SK-N-SH treated with all-trans-retinoic acid at 6 μM for 48 hours (cell line): ENCODE data around the gene KIAA0825.

ENCODE experiments used
- BACH2 ChIP-seq: fragments of 250-450 bp; sonication (Bioruptor Pico); IDR thresholded peaks from 2 replicates; pipeline ENCODE4 v1.9.0; 2021; ENCODE audit warnings: mild to moderate bottlenecking, borderline replicate concordance
- CREB5 ChIP-seq: fragments of 250-450 bp; sonication (Bioruptor Pico); IDR thresholded peaks from 2 replicates; pipeline ENCODE4 v1.5.1; 2020; ENCODE audit warnings: low read depth, mild to moderate bottlenecking, moderate library complexity
- CSDC2 ChIP-seq: fragments of 250-450 bp; sonication (Bioruptor Pico); IDR thresholded peaks from 2 replicates; pipeline ENCODE4 v1.5.0; 2020; ENCODE audit warnings: mild to moderate bottlenecking, moderate library complexity
- CSRNP3 ChIP-seq: fragments of 250-450 bp; sonication (Bioruptor Pico); IDR thresholded peaks from 2 replicates; pipeline ENCODE4 v1.5.1; 2021; ENCODE audit warnings: mild to moderate bottlenecking, moderate library complexity
- ESRRG ChIP-seq: fragments of 250-450 bp; sonication (Bioruptor Pico); IDR thresholded peaks from 2 replicates; pipeline ENCODE4 v1.6.1; 2021; ENCODE audit warnings: mild to moderate bottlenecking
- PPARA ChIP-seq: fragments of 250-450 bp; sonication (Bioruptor Pico); IDR thresholded peaks from 2 replicates; pipeline ENCODE4 v1.5.0; 2020; ENCODE audit warnings: mild to moderate bottlenecking, borderline replicate concordance
- SNAI2 ChIP-seq: fragments of 250-450 bp; sonication (Bioruptor Pico); IDR thresholded peaks from 2 replicates; pipeline ENCODE4 v1.5.0; 2020; ENCODE audit warnings: mild to moderate bottlenecking, moderate library complexity
- TSHZ2 ChIP-seq: fragments of 250-450 bp; sonication (Bioruptor Pico); IDR thresholded peaks from 2 replicates; pipeline ENCODE4 v1.5.0; 2020; ENCODE audit warnings: mild to moderate bottlenecking, moderate library complexity

- TF ChIP-seq TSHZ2, result no peak
- no peak for TF ChIP-seq CSRNP3
- TF ChIP-seq ESRRG (CRISPR knock-in tag), result no peak
- no peak for TF ChIP-seq CREB5 (CRISPR knock-in tag)
- no peak for TF ChIP-seq CSDC2 (CRISPR knock-in tag)
- no peak for TF ChIP-seq BACH2 (CRISPR knock-in tag)
- TF ChIP-seq SNAI2, result no peak
- no peak for TF ChIP-seq PPARA (CRISPR knock-in tag)
Measured at GRCh38 chr5:94627191-94627590, 8.8 kb upstream of the KIAA0825 start.
